Eye (tissue), 1 donor: ENCODE results near the gene ARHGEF39.

Source experiments
- DNase-seq: peaks from one replicate; pipeline ENCODE4 v3.0.0-alpha.2; 2015

The ARHGEF39 gene

GRCh38 chr9:35690614-35691333, 25.8 kb upstream of the ARHGEF39 start:
- DNase-seq, result peak; percentile 78

DNA sequence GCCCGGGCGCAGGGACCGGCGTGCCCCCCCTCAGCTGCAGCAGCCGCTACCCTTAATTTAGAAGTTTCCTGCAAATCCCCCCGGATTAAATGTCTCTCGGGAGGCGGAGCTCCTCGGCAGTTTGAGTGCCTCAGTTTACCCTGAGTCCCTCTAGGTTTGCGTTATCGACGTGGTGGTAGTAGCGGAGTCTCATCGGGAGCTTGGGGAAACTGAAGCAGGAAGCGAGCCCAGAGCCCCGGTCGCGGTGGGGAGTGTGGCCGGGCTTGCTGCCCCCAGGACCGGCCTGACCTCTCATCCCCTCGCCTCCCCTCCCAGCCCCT, 25.3 kb upstream of the ARHGEF39 start:
- no peak for DNase-seq

GRCh38 chr9:35689542-35690293, 24.7 kb upstream of the ARHGEF39 start, which contains the start of gene TPM2:
TSS of gene TPM2 (minus strand) at chr9:35689925. CDS start at chr9:35689817, 108 bp downstream.
- peak; percentile 72 for DNase-seq

DNA sequence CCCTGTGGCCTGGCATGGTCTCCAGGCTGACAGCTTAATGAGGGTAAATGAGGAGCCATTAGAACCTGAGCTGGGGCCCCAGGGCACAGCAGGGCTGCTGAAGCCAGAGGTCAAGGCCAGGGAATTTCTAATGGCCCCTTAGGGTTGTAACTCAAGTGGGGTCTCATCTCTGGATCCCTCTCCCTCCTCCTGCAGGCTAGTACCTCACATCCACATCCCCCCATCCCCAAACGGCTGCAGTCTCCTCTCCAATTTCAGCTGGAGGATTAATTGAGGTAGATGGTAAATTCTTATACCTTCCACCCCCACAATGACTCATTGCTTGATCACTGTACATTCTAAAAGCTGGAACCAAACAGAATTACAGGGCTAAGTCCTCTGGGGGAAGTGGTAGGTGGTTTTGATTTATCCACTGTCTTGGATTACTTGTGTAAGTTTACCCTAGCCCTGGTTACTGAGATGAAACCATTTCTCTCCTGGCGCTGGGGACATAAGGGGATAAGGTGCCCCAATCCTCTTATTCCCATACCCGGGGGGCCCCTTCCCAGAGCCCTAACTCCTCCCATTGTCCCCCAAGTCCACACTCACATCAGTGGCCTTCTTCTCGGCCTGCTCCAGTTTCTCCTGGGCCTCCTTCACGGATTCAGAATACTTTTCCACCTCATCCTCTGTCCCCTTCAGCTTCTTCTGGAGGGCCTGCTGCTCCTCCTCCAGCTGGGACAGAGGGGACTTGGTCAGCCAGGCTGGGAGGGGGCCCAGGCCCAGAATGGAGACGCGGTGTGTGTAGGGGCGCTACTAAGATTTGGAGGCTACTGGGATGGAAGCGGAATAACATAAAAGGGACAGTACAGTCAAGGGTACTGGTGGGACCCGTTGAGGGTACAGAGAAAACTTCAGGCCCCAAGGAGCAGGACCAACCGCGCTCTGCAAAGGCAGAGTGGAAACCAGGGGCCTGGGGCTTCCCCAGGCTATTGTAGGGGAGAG, 23.9 kb upstream of the ARHGEF39 start:
- DNase-seq, result peak; percentile 38

DNA sequence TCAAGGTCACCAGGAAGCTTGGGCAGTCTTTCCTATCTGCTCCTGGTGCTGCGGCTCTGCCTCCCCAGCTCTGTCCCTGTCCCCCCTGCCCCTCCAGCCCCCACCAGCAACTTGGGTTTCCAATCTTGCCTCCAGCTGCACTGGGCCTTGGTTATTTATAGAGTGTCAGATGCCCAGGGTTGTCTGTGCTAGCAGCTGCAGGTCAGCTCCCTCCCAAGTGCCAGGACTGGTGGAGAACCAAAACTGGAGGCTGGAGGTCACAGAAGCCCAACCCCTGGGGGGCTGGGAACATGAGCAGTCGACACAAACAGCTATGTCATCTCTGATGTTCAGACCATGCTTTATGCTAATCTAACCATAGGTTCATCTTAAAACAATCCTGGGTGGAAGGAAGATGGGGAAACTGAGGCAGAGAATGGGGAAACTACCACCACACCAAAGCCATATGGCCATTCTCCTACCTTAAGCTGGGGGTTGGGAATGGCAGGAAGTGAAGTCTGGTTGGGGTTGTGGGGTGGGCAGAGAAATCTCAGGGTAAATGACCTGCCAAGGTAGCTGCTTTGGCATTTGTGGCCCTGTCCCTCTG, 23.1 kb upstream of the ARHGEF39 start:
- DNase-seq, result no peak

DNA sequence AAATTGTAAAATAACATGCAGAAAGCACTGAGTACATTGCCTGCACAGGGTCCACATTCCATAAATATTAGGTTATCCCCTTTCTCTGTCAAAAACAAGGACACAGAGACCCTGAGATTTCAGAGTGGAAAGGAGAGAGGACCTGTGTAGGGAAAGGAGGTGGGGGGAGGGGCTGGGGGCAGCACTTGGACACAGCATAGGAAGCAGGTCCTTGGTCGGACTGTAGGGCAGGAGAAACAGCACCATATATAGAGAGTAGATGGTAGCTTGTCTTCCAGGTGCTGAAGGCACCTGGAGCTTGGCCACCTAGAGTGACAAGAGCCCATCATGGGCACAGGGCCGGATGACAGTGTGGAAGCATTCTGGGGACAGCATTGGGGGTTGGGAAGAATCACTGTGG, 22.3 kb upstream of the ARHGEF39 start:
- DNase-seq, result no peak

DNA sequence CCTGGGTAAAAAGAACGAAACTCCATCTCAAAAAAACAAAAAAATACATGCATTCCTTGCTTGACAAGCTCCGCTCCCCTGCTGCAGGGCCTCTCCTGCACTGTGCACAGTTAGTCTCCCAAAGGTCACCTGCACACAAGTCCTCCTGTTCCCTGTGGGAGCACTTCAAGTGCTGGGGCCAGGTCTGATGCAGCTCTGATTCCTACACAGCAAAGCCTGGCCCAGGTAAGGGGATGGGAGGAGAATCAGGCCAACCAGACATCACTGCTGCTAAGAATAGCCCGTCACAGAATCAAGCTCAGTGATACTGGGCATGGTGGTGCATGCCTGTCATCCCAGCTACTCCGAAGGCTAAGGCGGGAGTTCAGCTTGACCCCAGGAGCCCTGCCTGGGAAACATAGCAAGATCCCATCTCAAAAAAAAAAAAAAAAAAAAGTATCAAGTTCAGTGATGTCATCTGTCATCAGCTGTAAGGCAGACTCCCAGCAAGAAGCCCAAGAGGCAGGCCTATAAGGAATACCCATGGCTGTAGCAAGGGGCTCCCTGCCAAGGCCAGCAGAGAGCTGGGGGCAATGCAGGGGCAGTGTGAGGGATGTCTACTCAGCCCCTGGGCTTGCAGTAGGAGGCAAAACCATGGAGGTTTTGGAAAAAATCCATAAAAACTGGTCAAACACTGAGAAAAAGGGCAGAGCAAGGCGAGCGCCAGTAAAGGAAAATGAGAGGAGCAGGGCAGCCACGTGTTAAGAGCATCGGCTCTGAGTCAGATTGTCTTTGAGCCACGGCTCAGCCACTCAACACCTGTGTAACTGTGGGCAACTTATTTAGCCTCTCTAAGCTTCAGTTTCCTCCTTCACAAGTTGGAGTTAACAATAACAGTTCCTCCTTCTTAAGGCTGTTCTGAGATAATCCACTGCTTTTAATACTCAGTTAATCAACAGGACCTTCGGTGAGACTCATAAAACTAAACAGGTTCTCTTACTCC, 21.5 kb upstream of the ARHGEF39 start:
- DNase-seq, result peak; percentile 35

- DNase-seq, result no peak
Measured at GRCh38 chr9:35685506-35685905, 20.5 kb upstream of the ARHGEF39 start.

DNA sequence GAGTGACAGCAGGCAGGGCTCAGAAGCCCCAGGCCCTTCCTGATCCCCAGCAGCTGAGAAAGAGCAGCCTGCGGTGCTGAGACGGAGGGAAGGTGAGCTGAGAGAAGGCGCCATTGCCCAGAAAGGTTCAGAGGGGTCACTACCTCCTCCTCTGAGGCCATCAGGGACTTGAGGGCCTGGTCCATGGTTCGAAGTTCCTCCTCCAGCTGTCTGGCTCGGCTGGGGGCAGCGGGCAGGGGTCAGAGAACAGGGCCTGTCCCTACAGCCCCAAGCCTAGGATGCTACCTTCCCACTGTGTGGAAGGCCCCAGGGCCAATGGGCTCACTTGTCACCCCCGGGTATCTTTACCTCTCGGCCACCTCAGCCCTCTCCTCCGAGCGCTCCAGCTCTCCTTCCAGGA, 19.9 kb upstream of the ARHGEF39 start:
- DNase-seq, result no peak

DNA sequence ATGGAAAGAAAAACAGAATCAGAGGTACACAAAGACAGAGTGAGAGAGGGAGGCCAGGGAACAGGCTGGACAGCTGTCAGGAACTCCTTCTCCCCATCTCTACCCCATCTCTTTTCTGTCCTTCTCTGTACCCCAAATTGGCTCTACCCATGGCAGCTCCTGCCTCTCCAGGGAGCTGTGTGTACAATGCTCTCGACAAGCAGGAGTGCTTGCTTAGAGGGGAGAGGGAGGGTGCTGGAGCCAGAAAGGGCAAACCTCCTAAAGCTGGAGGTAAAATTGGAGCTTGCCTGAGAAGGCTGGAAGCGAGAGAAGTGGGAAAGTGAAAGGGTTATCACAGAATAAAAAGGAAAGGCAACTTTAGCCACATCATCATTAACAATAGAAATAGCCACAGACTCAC, 18.3 kb upstream of the ARHGEF39 start:
- no peak for DNase-seq

- DNase-seq, result no peak
Measured at GRCh38 chr9:35682520-35683315, 17.7 kb upstream of the ARHGEF39 start.

DNA sequence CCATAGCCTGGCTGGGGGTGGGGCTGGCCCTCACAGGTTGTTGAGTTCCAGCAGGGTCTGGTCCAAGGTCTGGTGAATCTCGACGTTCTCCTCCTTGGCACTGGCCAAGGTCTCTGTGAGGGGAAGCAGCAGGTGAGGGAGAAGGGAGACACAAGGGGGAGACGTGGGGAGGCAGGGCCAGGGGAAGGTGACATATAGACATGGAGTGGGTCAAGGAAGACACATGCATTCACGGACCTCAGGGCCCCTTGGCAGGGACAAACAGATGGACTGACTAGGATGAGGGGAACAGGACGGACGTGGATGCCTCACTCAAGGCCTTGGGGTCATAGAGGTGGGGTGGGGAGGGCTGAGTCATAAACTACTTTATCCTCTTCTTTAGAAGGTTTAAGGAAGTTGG, 17.1 kb upstream of the ARHGEF39 start:
- no peak for DNase-seq

DNA sequence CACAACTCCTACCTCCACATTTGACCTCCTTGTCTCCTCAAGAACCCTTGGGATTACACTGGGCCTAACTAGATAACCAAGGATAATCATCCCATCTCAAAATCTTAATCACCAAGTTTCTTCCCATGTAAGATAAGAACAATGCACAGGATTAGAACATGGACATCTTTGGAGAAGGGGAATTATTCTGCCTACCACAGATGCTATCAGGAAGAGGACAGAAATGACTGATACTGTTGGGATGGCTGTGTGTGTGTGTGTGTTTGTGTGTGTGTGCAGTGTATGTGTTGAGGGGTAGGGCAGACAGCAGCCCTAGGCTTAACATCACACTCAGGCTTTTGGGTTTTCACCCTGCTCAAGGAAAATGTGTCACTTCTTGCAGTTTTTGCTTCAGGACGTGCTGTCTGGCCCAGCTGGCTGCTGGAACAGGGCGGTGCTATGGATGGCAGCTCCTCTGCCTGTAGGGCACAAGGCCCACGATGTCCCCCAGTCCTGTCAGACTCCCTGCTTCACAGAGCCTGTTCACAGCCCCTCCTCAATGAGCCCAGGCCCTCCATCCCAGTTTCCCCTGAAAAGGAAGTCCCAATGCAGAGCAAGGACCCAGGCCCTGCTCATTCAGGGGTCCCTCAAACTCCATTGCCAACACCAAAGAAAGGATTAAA, 16.5 kb upstream of the ARHGEF39 start:
- no peak for DNase-seq

- DNase-seq, result no peak
Measured at GRCh38 chr9:35680331-35681105, 15.5 kb upstream of the ARHGEF39 start.

GRCh38 chr9:35679766-35680330, 14.9 kb upstream of the ARHGEF39 start:
- DNase-seq, result no peak

GRCh38 chr9:35679091-35679490, 14.1 kb upstream of the ARHGEF39 start:
- DNase-seq, result no peak

DNA sequence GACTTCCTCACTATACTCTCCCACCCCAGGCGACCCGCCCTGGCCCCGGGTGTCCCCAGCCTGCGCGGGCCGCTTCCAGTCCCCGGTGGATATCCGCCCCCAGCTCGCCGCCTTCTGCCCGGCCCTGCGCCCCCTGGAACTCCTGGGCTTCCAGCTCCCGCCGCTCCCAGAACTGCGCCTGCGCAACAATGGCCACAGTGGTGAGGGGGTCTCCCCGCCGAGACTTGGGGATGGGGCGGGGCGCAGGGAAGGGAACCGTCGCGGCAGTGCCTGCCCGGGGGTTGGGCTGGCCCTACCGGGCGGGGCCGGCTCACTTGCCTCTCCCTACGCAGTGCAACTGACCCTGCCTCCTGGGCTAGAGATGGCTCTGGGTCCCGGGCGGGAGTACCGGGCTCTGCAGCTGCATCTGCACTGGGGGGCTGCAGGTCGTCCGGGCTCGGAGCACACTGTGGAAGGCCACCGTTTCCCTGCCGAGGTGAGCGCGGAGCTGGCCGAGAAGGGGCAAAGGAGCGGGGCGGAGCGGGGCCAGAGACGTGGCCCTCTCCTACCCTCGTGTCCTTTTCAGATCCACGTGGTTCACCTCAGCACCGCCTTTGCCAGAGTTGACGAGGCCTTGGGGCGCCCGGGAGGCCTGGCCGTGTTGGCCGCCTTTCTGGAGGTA, 10.9 kb upstream of the ARHGEF39 start:
- peak; percentile 93 for DNase-seq

- DNase-seq, result peak; percentile 48
Measured at GRCh38 chr9:35675204-35675603, 10.2 kb upstream of the ARHGEF39 start.

DNA sequence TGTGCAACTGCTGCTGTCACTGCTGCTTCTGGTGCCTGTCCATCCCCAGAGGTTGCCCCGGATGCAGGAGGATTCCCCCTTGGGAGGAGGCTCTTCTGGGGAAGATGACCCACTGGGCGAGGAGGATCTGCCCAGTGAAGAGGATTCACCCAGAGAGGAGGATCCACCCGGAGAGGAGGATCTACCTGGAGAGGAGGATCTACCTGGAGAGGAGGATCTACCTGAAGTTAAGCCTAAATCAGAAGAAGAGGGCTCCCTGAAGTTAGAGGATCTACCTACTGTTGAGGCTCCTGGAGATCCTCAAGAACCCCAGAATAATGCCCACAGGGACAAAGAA, 9.0 kb upstream of the ARHGEF39 start:
- no peak for DNase-seq
